Mesodermal cell (in vitro differentiated cells): Measurements from ENCODE around the gene GPD2.

Experiments
- H3K27ac ChIP-seq: 2 replicates; pipeline ENCODE4 v1.7.0; 2013; ENCODE audit warnings: mild to moderate bottlenecking, low read depth, low read length, moderate library complexity; ENCODE audit not compliant: severe bottlenecking
- H3K36me3 ChIP-seq: 2 replicates; pipeline ENCODE4 v1.7.1; 2013; ENCODE audit warnings: mild to moderate bottlenecking, low read length, moderate library complexity; ENCODE audit not compliant: control insufficient read depth, insufficient read depth
- H3K4me1 ChIP-seq: one replicate; pipeline ENCODE4 v1.7.1; 2013; ENCODE audit warnings: mild to moderate bottlenecking, low read length; ENCODE audit not compliant: insufficient read depth, control insufficient read depth, poor library complexity, severe bottlenecking
- H3K4me3 ChIP-seq: 2 replicates; pipeline ENCODE4 v1.7.0; 2013; ENCODE audit warnings: low read length, control low read depth, mild to moderate bottlenecking; ENCODE audit not compliant: insufficient read depth, poor library complexity, severe bottlenecking; ENCODE audit errors: extremely low read depth
- H3K9me3 ChIP-seq: 2 replicates; pipeline ENCODE4 v1.7.1; 2013; ENCODE audit warnings: mild to moderate bottlenecking, low read length, moderate library complexity; ENCODE audit not compliant: control insufficient read depth
- WGBS, 2 experiments: methylation state at CpG; one replicate each; pipeline ENCODE4 v1.1.5; 2013; ENCODE audit warnings: missing lambda C conversion rate in 2 of 2; ENCODE audit not compliant: insufficient coverage in 2 of 2; 5-methylcytosine and 5-hydroxymethylcytosine counted together

GPD2 gene

GRCh38 chr2:156405586-156405985 is 30.6 kb upstream of the GPD2 start:
- WGBS, 2 experiments = 93 to 95% methylated on average over 3 of the region's 3 CpGs
- Histone ChIP-seq H3K36me3 (no peaks in the 10 kb centered on the region), H3K4me3 (no peak overlapping the region), H3K4me1 (no peaks in the 10 kb centered on the region), H3K27ac (no peak overlapping the region), H3K9me3 (no peaks in the 10 kb centered on the region)

- H3K9me3 ChIP-seq = no peaks in the 10 kb centered on the region
- no peak overlapping the region for H3K27ac ChIP-seq
- H3K4me1 ChIP-seq = no peaks in the 10 kb centered on the region
- H3K36me3 ChIP-seq = no peaks in the 10 kb centered on the region
- no peak overlapping the region for H3K4me3 ChIP-seq
- 82 to 90% methylated on average over 2 of the region's 4 CpGs for WGBS, 2 experiments
These were observed 24.3 kb upstream of the GPD2 start for GRCh38 chr2:156411835-156412234.

- no CpG with 5 or more reads among the region's 1 CpG for WGBS, 2 experiments
- Histone ChIP-seq H3K4me3 (no peak overlapping the region), H3K27ac (no peak overlapping the region)
These were observed 14.3 kb upstream of the GPD2 start for GRCh38 chr2:156421851-156422250.

GRCh38 chr2:156423674-156424282 is 12.4 kb upstream of the GPD2 start:
- Histone ChIP-seq H3K4me1 (no peaks in the 10 kb centered on the region), H3K4me3 (no peak overlapping the region), H3K36me3 (no peaks in the 10 kb centered on the region), H3K27ac (no peak overlapping the region), H3K9me3 (no peaks in the 10 kb centered on the region)
- 80 to 91% methylated on average over 2 to 5 of the region's 8 CpGs for WGBS, 2 experiments

More at GRCh38 chr2:156421851-156422250, 14.3 kb upstream of the GPD2 start:
- Histone ChIP-seq H3K9me3 (no peaks in the 10 kb centered on the region), H3K4me1 (no peaks in the 10 kb centered on the region), H3K36me3 (no peaks in the 10 kb centered on the region)

- WGBS, 2 experiments = no CpG with 5 or more reads among the region's 1 CpG
- H3K4me3 ChIP-seq = no peak overlapping the region
These were observed 9.1 kb upstream of the GPD2 start for GRCh38 chr2:156427074-156427473.

GRCh38 chr2:156429211-156429610 is 7.0 kb upstream of the GPD2 start:
- Histone ChIP-seq H3K36me3 (no peaks in the 10 kb centered on the region), H3K9me3 (no peaks in the 10 kb centered on the region), H3K4me3 (no peak overlapping the region), H3K27ac (no peak overlapping the region), H3K4me1 (peaks cover 10% of the 10 kb centered on the region)

More at GRCh38 chr2:156427074-156427473, 9.1 kb upstream of the GPD2 start:
- no peak overlapping the region for H3K27ac ChIP-seq
- no peaks in the 10 kb centered on the region for H3K9me3 ChIP-seq
- H3K36me3 ChIP-seq = no peaks in the 10 kb centered on the region
- peaks cover 10% of the 10 kb centered on the region for H3K4me1 ChIP-seq

GRCh38 chr2:156430236-156430979 is 5.8 kb upstream of the GPD2 start:
- no peaks in the 10 kb centered on the region for H3K36me3 ChIP-seq

GRCh38 chr2:156430980-156431358 is 5.2 kb upstream of the GPD2 start:
- WGBS, 2 experiments = no CpG with 5 or more reads among the region's 1 CpG
- Histone ChIP-seq H3K4me3 (no peak overlapping the region), H3K27ac (peak overlapping the region; percentile 41)

More at GRCh38 chr2:156430236-156430979, 5.8 kb upstream of the GPD2 start:
- H3K4me3 ChIP-seq = no peak overlapping the region
- peak overlapping the region; percentile 41 for H3K27ac ChIP-seq
- peaks cover 22% of the 10 kb centered on the region for H3K4me1 ChIP-seq
- WGBS, 2 experiments = 100% methylated on average over 1 of the region's 2 CpGs; no CpG with 5 or more reads in 1 of the 2 experiments
- H3K9me3 ChIP-seq = no peaks in the 10 kb centered on the region

GRCh38 chr2:156434461-156435291 is 1.5 kb upstream of the GPD2 start:
- Histone ChIP-seq H3K36me3 (no peaks in the 10 kb centered on the region), H3K27ac (peak overlapping the region; percentile 91), H3K4me1 (peaks cover 33% of the 10 kb centered on the region), H3K9me3 (no peaks in the 10 kb centered on the region), H3K4me3 (peak overlapping the region; percentile 56)
- 84 to 85% methylated on average over 3 to 4 of the region's 8 CpGs for WGBS, 2 experiments

More at GRCh38 chr2:156430980-156431358, 5.2 kb upstream of the GPD2 start:
- Histone ChIP-seq H3K36me3 (no peaks in the 10 kb centered on the region), H3K9me3 (no peaks in the 10 kb centered on the region), H3K4me1 (peaks cover 23% of the 10 kb centered on the region)

- peak overlapping the region; percentile 56 for H3K4me3 ChIP-seq
- H3K27ac ChIP-seq = peak overlapping the region; percentile 91
- H3K36me3 ChIP-seq = no peaks in the 10 kb centered on the region
- 9 to 14% methylated on average over 15 to 17 of the region's 18 CpGs for WGBS, 2 experiments
- no peaks in the 10 kb centered on the region for H3K9me3 ChIP-seq
- H3K4me1 ChIP-seq = peaks cover 33% of the 10 kb centered on the region
These were observed 822 bp upstream of the GPD2 start for GRCh38 chr2:156435396-156435717.
